NCI-H1694 treated with DMSO at 0.1 percent for 48 hours (cell line): ENCODE measurements around the gene S100A4.
"Not testable (repeated sequence)": the region's sequence is repeated elsewhere in the genome, so short reads cannot be mapped to it uniquely, and the experiment has no call there.

Experiments
- DNase-seq: peaks from one replicate; lab custom pipeline; 2025; lab: John Stamatoyannopoulos, UW

S100A4 gene

DNA sequence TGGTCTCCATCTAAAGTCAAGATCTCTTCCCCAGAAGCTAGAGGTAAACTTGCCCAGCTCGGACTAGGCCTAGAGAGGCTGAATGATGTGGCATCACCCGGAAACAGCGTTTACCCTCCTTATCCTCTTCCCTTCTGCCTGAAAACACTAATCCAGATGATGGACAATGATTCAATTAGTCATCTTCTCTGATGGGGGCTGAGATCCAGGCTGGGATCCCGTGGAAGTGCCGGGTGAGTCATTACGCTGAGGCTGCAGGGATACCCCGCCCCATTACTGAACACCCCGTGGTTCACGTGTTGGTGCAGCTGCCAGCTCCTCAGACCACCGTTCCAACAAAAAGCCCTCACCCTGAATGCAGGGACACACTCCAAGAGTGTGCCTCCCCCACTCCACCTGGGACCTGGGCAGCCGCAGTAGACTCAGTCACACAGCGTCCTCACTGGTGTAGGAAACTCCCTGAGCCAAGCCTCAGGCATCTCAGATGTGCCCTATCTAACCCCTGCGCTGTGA lies 11.9 kb downstream of the S100A4 start:
- DNase-seq: peak; percentile 66

DNA sequence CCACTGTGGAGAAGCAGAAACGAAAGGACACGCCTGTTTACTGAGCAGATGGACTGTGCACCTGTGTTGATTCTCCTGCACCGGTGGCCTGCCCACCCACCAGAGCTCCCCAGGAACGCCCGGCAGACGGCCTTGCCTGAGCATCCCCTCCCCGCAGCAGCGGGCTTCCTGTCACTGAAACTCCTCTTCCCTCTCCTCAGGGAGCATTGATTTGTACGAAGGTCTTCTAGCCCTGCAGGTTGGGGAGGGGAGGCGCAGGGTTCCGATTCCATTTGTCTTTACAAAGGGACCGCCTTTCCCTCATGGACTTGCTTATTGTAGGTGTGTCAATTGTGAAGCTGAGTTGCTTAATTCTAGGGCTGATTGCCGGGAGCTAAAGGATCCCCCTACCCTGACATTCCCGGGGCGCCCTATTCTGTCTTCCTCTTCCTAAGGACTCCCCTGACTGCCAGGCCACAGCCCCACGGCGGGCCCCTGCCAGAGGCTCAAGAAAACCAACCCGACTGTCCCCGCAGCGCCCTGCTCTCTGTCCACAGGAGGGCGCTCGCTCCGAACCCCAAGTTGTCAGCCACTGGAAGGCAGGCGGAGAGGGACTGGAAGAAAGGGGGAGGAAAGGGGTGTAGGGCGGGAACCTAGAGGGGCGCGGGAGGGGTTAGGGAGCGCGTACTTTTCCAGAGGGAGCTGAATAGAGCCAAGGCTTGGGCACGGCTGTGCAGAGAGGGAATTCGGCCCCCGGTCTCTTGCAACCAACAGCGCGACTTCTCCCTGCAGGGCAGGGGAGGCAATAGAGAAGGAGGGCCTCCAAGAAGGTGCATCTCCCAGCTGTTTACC lies 12.6 kb downstream of the S100A4 start:
- DNase-seq: peak; percentile 95

DNA sequence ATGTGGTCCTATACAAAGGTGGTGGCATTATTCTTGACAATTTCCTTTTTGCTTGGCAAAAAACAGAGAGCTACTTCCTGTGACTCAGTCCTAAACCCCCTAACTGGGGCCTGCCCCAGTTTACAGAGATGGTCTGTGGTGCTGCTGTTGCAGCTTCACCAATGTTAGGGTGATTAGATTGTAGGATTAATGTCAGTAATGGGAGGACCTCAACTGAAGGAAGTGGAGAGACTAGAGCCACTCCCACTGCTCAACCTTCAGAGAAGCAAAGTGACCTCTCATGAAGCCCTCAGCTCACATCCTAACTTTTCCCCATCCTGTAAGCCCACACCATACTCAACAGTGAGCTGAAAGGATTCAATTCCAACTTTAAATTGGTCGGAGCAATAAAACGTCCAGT lies 13.4 kb downstream of the S100A4 start:
- peak; percentile 66 for DNase-seq

DNA sequence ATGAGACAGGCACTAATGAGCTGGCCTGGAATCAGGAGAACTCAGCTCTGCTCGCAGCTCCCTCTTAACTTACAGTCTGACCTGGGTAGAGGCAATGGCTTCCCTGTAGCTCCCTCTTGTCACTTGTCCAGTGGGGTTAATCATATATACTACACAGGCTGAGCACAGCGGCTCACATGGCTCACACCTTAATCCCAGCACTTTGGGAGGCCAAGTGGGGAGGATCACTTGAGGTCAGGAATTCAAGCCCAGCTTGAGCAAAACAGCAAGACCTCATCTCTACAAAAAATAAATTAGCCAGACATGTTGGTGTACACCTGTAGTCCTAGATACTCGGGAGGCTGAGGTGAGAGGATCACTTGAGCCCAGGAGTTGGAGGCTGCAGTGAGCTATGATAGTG lies 14.0 kb downstream of the S100A4 start:
- DNase-seq: no peak

DNA sequence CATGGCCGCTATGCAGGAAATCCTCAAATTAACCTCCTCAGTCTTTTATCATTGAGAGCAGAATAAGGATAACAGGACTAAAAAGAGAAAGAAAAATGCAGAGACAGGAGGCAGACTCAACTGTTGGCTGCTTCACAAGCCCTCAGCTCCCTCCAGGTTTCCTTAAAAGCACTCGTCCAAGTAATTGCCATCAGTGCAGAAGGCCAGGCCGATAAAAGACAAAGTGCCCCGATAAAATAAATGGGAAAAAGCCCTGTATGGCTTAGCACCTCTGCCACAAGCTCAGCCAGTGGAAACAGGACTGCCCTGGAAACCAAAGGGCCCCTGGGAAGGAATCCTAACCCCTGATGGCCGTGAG lies 17.9 kb downstream of the S100A4 start:
- DNase-seq: no peak

DNA sequence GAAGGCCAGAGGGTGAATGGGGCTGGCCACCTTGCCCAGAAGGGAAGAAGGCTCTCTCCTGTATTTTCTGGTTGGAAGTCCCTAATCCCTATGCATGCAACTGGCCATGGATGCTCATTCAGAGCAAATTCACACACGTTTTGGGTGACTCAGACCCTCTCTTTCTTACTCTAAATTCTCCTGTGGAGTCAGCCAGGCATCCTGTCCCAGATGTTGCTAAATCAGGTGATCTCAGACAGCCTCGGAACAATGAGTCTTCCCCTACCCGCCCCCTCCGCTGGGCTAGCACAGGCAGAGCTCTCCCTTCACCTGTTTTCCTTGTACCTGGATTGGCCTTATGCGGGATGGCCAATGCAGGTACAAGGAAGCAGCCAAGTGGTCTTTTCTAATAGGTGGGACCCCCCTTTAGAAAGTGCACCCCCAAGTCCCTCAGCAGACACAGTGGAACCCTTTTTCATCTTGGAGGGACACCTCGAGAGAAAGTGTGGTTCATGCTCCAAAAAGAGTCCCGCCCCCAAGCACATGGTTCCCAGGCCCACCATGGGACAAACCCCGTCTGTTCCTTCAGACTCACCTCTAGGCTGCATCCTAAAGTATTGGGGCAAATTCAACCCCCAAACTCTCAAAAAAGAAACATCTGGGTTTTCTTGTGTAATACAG lies 18.5 kb downstream of the S100A4 start:
- DNase-seq: no peak

DNA sequence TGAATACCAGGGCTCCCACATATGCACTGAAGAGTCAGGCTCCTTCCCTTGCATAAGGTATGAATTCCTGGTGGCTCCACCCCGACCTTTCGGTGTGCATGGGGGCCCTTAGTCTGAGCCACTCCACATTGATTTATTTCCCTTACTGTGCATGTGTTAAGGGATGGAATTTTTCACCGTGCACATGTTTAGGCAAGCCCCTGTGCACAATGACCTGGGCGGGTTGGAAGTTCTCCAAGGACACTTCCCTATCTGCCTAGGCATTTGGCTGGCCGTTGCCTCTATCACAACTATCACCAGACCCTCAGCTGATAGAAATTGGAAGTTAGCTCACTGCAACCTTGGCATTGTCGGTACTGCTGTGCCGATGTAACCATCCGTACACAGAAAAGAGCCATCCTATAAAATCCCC lies 19.5 kb downstream of the S100A4 start:
- DNase-seq: peak; percentile 83

DNA sequence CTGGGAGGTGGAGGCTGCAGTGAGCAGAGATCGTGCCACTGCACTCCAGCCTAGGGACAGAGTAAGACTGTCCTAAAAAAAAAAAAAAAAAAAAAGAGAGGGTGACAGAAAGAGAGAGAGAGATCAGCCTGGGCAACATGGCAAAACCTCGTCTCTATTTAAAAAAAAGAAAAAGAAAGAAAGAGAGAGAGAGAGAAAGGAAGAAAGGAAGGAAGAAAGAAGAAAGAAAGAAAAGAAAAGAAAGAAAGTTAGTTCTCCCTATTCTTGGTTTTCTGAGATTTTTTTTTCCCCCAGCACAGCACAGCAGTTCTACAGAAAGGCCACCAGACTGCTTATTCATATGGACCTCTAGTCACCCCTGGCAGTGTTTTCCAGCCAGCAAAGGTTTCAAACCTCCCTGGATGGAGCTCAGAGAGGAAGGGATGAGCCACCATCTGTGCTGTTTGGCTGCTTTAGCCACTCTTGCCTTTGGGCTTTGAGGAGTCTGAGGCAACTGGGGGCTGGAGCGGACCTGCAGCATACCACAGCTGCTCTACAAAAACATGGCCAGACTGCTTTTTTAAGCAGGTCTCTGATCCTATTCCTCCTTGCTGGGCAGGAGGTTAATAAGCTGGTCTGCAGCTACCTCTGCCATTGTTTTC lies 20.4 kb downstream of the S100A4 start:
- peak; percentile 90 for DNase-seq

DNA sequence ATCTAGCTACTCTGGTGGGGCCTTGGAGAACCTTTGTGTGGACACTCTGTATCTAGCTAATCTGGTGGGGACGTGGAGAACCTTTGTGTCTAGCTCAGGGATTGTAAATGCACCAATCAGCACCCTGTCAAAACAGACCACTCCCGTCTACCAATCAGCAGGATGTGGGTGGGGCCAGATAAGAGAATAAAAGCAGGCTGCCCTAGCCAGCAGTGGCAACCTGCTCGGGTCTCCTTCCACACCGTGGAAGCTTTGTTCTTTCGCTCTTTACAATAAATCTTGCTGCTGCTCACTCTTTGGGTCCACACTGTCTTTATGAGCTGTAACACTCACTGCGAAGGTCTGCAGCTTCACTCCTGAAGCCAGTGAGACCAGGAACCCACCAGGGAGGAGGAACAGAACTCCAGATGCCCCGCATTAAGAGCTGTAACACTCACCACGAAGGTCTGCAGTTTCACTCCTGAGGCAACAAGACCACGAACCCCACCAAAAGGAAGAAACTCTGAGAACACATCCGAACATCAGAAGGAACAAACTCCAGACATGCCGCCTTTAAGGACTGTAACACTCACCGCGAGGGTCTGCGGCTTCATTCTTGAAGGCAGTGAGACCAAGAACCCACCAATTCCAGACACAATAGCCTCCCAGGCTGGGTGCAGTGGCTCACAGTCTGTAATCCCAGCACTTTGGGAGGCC lies 23.1 kb downstream of the S100A4 start:
- not testable (repeated sequence) for DNase-seq

DNA sequence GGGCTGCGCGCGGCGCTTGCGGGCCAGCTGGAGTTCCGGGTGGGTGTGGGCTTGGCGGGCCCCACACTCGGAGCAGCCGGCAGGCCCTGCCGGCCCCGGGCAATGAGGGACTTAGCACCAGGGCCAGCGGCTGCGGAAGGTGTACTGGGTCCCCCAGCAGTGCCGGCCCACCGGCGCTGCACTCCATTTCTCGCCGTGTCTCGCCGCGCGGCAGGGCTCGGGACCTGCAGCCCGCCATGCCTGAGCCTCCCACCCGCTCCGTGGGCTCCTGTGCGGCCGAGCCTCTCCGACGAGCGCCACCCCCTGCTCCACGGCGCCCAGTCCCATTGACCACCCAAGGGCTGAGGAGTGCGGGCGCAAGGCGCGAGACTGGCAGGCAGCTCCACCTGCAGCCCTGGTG lies 23.8 kb downstream of the S100A4 start:
- DNase-seq: not testable (repeated sequence)

DNA sequence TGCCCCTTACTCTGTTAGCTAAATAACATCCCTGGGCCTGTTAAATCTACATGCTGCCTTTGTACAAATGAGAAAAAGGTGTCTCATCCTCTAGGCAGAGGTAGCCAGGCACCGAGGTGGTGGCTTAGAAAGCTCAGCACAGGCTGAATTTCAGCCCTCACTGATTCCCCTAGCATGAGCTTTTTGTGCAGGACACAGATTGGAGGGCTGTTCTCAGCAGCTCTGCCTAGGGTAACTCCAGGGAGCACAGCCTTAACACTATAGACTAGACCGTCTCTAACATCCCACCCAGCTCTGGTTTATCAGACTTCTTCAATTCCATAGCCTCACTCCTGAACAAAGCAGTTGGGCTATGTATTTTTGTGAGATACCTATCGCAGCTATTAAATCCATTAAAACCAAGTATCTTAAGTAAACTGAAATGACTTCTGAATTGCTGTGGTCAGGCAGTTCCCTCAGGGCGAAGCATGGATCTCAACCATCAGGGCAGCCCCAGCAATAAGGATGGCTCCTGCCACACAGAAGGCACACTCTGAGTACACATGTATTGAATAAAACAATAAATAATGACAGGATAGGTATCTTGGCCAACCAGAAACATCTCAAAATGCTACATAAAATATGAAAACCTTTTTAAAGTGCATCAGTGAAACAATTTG lies 24.7 kb downstream of the S100A4 start:
- no peak for DNase-seq

DNA sequence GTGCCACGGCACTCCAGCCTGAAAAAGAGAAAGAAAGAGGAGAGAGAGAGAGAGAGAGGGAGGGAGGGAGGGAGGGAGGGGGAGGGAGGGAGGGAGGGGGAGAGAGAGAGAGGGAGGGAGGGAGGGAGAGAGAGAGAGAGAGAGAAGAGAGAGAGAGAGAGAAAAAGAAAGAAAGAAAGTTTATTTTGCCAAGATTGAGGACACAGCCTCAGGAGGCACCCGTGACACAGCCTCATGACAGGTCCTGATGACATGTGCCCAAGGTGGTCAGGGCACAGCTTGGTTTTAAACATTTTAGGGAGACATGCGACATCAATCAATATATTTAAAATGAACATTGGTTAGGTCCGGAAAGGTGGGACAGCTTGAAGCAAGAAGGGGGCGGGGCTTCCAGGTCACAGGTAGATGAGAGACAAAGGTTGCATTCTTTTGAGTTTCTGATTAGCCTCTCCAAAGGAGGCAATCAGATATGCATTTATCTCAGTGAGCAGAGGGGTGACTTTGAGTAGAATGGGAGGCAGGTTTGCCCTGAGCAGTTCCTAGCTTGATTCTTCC lies 25.4 kb downstream of the S100A4 start:
- DNase-seq: not testable (repeated sequence)

DNA sequence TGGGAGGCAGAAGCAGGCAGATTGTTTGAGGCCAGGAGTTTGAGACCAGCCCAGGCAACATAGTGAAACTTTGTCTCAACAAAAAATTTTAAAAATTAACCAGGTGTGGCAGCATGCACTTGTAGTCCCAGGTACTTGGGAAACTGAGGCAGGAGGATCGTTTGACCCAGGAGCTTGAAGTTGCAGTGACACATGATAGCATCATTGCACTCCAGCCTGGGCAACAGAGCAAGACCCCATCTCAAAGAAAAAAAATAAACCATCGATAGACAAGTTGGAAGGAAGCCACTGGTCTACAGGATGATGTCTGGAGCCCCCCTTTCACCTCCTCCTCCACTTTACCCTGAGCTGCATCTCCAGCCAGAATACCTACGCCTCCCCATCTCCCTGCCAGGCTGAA lies 26.4 kb downstream of the S100A4 start:
- no peak for DNase-seq

DNA sequence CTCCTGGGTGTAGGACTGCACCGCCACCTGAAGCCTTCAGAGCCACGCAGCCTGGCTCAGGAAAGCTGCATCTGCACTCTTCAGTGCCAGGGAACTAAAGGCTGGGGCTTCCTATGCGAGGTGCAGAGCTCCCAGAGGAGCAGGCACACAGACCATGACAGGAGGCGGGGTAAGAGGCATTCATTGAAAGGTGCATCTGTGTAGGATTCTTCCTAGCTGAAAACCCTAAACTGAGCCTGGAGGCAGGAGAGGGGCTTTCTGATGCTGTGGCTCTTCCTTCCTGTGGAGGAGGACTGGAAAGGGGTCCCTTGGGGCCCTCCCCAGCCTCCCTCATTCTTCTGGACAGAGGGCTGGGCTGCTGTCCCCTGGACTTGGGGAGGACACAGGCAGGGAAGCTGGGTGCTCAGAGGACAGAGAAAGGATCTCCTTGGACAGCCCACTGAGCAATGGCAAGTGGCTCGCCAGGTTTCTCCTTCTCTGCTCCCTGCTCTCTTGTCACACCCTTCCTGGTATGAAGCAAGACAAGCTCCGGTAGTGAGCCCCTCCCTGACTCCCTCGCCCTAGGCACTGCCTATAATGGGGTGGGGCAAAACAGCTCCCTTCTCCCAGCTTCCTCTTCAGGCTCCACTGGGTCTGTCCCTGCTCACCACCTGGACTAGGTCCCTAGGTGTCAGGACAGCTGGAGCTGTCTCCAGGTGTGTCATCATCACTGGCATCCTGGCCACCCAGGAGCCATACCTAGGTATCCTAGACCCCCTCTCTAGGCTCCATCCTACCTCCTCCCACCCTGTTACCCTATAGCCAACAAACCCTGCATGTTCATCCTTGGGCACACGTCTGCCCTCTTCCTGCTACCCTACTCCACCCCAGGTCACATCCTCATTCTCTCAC lies 29.9 kb downstream of the S100A4 start:
- no peak for DNase-seq

DNA sequence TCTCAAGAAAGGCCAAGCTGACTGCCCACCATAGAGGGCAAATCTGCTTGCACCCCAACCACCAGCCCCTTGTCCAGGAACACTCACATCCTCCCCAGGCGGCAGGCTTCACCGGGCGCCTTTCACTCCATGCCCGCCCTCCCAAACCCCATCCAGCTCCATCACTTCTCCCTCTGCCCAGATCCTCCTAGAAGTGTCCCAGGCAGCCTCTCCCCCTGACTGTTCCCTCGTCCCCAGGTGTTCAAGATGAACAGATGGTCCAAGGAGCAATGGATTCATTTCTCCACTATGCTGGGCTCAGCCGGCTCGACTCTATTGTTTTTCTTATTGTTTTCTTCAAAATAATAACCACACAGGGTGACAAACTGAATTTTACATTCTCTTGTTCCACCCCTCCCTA lies 31.9 kb downstream of the S100A4 start:
- DNase-seq: no peak

DNA sequence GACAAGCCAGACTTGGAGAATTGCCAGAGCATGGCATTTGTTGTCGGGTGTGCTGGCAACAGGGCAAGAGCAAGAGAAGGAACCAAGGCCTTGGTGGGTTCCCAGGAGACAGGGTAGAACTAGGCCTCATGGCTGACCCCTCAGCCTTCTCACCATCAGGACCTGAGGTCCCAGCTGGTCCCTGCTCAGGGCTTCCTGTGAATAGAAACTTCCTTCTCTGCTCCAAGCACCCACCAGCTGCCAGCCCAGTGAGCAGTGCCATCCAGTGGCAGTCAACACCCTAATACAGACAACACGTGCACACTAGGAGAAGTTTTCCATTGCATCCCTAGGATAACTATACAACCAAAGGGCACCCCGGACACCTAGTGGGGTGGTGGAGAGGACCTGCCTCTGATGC lies 32.6 kb downstream of the S100A4 start:
- peak; percentile 72 for DNase-seq

DNA sequence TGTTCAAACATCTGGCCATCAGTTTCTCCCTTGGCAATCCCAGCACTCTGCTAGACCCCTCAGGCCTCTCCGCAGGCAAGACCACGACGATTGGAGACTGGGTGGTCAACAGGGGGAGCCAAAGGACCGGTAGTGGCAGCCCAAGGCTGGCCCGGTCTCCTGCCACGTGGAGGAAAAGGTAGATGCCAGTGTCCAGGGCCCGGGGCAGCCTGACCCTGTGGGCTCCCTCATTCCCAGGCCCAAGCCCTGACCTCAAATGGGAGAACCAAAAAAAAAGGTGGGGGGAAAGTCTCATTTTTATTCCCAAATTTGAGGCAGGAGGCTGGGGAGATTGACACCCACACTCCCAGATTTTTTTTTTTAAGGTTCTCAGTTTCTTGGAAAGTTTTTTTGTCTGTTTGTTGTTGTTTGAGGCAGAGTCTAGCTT lies 34.6 kb downstream of the S100A4 start:
- DNase-seq: peak; percentile 82

DNA sequence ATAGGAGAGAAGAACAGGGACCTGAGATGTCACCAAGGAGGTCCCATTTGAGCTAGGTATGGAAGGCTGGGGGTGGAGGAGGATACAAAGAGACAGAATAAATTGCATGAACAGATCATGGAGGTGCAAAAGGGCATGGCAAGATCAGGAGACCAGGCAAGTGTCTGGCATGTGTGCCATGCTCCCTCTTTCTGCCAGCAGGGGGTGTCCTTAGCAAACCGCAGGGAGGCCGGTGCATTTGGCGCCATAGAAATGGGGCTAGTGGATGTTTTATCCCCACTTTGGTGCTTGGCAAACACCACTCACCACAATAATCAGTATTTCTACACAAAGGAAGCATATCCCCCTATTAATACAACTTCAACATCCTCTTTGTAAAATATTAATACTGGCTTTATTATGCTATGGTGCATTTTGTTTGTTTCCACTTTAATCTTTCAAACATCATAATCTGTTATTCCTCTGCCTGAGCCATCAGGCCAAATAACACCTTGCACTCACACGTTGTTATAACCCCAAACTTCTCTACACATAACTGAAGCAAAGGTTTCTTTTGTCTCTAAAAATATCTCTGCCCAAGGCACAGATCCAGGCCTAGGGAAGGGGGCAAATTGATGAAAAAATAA lies 35.8 kb downstream of the S100A4 start:
- peak; percentile 62 for DNase-seq

DNA sequence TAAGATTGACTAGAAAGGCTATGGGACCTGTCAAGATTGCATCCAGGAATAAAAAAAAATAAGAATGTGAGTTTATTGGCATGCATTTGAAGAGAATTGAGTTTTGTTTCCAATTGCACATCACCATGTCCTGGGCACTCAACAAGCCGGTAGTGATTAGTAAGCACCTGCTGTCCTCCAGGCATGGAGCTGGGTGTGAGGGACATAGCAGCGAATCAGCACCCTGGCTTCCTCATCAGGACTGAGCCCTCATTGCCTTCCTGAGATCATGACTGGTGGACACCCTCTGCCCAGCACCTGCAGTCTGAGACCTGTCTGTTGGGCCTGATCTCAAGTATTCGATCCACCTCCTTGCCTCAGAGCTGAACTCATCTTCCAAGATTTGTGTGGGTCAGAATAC lies 36.6 kb downstream of the S100A4 start:
- no peak for DNase-seq
